ENCODE measurements around the gene IFNAR2. TPM values are rescaled to one million over a fixed set of nuclear protein-coding genes. Genes with fewer than 3 reads are reported as not detected.

Gene IFNAR2
- total RNA-seq, 4 donors from 2014 or later: 12.0 to 19.1 (median 14.7) TPM

- H3K36me3 ChIP-seq: peaks cover 0 to 71% of the 10 kb centered on the region in 2 donors
- H3K27me3 ChIP-seq: no peaks in the 10 kb centered on the region
- H3K9me3 ChIP-seq: no peaks in the 10 kb centered on the region
- TF ChIP-seq, protein P1, sequence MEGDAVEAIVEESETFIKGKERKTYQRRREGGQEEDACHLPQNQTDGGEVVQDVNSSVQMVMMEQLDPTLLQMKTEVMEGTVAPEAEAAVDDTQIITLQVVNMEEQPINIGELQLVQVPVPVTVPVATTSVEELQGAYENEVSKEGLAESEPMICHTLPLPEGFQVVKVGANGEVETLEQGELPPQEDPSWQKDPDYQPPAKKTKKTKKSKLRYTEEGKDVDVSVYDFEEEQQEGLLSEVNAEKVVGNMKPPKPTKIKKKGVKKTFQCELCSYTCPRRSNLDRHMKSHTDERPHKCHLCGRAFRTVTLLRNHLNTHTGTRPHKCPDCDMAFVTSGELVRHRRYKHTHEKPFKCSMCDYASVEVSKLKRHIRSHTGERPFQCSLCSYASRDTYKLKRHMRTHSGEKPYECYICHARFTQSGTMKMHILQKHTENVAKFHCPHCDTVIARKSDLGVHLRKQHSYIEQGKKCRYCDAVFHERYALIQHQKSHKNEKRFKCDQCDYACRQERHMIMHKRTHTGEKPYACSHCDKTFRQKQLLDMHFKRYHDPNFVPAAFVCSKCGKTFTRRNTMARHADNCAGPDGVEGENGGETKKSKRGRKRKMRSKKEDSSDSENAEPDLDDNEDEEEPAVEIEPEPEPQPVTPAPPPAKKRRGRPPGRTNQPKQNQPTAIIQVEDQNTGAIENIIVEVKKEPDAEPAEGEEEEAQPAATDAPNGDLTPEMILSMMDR (IDR thresholded peaks at IDR 0.05): no peak
- TF ChIP-seq POLR2AphosphoS5 (IDR thresholded peaks at IDR 0.05): no peak
- TF ChIP-seq EP300 (IDR thresholded peaks at IDR 0.05): no peak
- no peak for TF ChIP-seq POLR2A (IDR thresholded peaks at IDR 0.05)
- no peak overlapping the region for H3K27ac ChIP-seq
- no peak for ATAC-seq
- H3K4me1 ChIP-seq: no peaks in the 10 kb centered on the region
- 74 to 79% methylated on average over 4 of the region's 4 CpGs for WGBS, 2 donors (ENCODE audit: low coverage in 1 of 2)
- no peak overlapping the region for H3K4me3 ChIP-seq
Observed at GRCh38 chr21:33245289-33245918, 15.7 kb downstream of the IFNAR2 start.

DNA sequence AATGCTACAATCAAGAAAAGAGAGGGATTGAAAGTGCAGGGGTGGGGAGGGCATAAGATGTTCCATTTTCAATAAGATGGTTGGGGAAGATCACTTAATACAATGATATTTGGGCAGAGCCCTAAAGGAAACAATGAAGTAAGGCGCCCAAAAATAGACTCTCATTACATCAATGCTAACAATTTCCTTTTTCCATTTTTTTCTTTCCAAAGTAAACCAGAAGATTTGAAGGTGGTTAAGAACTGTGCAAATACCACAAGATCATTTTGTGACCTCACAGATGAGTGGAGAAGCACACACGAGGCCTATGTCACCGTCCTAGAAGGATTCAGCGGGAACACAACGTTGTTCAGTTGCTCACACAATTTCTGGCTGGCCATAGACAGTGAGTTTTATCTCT is 16.8 kb downstream of the IFNAR2 start:
- no peak for TF ChIP-seq EP300 (IDR thresholded peaks at IDR 0.05)
- TF ChIP-seq POLR2AphosphoS5 (IDR thresholded peaks at IDR 0.05): no peak
- TF ChIP-seq, protein P1 (IDR thresholded peaks at IDR 0.05): no peak
- no peak for TF ChIP-seq POLR2A (IDR thresholded peaks at IDR 0.05)
- no peak overlapping the region for H3K27ac ChIP-seq
- WGBS, 2 donors (ENCODE audit: low coverage in 1 of 2): 89 to 91% methylated on average over 3 to 5 of the region's 5 CpGs
- no peaks in the 10 kb centered on the region for H3K27me3 ChIP-seq
- no peak overlapping the region for H3K4me3 ChIP-seq
- ATAC-seq: no peak
- H3K9me3 ChIP-seq: no peaks in the 10 kb centered on the region
- peaks cover 0 to 82% of the 10 kb centered on the region in 2 donors for H3K36me3 ChIP-seq
- no peaks in the 10 kb centered on the region for H3K4me1 ChIP-seq

DNA sequence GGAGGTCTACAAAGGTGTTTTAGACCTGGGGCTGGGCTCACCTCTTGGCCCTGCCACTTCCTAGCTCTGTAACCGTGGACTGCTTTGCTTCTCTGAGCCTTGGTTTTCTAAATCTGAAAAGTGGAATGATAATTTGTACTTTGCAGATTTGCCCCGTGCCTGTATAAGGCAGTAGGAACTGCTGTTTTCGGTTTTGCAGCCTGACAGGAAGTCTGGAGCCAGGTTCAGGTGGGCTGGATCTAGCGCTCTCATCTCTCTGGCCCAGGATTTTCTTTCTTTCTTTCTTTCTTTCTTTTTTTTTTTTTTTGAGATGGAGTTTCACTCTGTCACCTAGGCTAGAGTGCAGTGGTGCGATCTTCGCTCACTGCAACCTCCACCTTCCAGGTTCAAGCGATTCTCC is 17.2 kb downstream of the IFNAR2 start:
- Histone ChIP-seq H3K36me3 (peaks cover 0 to 84% of the 10 kb centered on the region in 2 donors), H3K9me3 (no peaks in the 10 kb centered on the region), H3K27ac (no peak overlapping the region), H3K27me3 (no peaks in the 10 kb centered on the region), H3K4me1 (no peaks in the 10 kb centered on the region), H3K4me3 (no peak overlapping the region)
- no peak for ATAC-seq
- TF ChIP-seq POLR2AphosphoS5 (IDR thresholded peaks at IDR 0.05) (no peak), EP300 (IDR thresholded peaks at IDR 0.05) (no peak), POLR2A (IDR thresholded peaks at IDR 0.05) (no peak)
- TF ChIP-seq, protein P1 (IDR thresholded peaks at IDR 0.05): no peak
- WGBS, 2 donors (ENCODE audit: low coverage in 1 of 2): 89 to 93% methylated on average over 2 to 4 of the region's 7 CpGs

DNA sequence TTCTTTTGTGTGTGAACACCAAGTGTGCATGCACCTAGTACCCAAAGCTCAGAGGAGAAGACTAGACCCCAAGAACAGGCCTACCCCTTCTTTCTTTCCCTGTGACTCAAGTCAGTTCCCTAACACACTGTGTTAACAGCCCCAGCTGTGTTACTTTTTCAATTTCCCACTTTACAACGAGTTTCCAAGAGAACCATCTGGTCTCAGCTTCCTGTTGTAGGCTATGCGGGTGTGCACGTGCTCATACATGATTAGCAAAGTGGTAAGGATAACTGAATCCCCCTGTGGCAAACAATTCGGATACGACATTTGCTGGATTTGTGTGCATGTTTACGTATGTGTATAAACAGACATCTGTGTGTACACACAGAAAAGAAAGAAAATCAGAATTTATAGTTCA is 17.9 kb downstream of the IFNAR2 start:
- Histone ChIP-seq H3K9me3 (no peaks in the 10 kb centered on the region), H3K36me3 (peaks cover 0 to 89% of the 10 kb centered on the region in 2 donors), H3K4me3 (no peak overlapping the region), H3K27me3 (no peaks in the 10 kb centered on the region), H3K4me1 (no peaks in the 10 kb centered on the region), H3K27ac (no peak overlapping the region)
- no peak for ATAC-seq
- 41 to 77% methylated on average over 6 of the region's 6 CpGs for WGBS, 2 donors (ENCODE audit: low coverage in 1 of 2)
- TF ChIP-seq POLR2AphosphoS5 (IDR thresholded peaks at IDR 0.05) (no peak), POLR2A (IDR thresholded peaks at IDR 0.05) (no peak), EP300 (IDR thresholded peaks at IDR 0.05) (no peak)

DNA sequence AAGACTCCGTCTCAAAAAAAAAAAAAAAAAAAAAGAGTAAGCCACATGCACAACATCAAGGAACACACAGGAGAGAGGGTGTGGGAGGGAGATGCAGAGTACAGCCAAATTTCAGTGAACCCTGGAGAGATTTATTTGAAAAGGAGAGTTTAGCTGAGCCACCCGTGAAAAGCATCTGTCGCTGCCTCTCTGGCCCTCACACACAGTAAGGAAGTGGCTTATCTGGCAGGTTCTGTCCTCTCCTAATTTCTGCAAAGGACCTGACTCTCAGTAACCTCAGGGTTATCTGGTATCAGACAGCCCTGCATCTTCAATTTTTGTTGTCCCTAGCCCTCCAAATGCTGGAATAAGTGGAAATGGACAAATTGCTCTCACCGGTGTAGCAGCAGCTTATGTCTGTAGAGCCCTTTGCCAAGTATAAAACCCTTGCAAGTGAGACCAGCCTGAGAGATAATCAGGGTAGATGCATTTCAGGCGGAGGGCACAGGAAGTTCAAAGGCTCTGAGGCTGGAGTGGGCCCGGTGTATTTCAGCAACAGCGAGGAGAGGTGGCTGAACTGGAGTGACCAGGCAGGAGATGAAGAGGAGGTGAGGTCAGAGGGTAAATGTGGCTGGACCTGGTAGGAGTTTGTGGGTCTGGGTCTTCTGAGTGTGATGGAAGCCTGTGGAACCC is 19.7 kb downstream of the IFNAR2 start:
- H3K27ac ChIP-seq: no peak overlapping the region
- no peak for ATAC-seq
- WGBS, 2 donors (ENCODE audit: low coverage in 1 of 2): 80 to 92% methylated on average over 1 to 6 of the region's 7 CpGs
- TF ChIP-seq EP300 (IDR thresholded peaks at IDR 0.05) (no peak), POLR2A (IDR thresholded peaks at IDR 0.05) (no peak), POLR2AphosphoS5 (IDR thresholded peaks at IDR 0.05) (no peak)
- TF ChIP-seq, protein P1 (IDR thresholded peaks at IDR 0.05): no peak
- no peaks in the 10 kb centered on the region for H3K27me3 ChIP-seq
- H3K4me1 ChIP-seq: no peaks in the 10 kb centered on the region
- no peak overlapping the region for H3K4me3 ChIP-seq
- H3K36me3 ChIP-seq: peaks cover 0 to 100% of the 10 kb centered on the region in 2 donors
- H3K9me3 ChIP-seq: no peaks in the 10 kb centered on the region
